ENCODE measurements around the gene CXCL10.

The CXCL10 gene

DNA sequence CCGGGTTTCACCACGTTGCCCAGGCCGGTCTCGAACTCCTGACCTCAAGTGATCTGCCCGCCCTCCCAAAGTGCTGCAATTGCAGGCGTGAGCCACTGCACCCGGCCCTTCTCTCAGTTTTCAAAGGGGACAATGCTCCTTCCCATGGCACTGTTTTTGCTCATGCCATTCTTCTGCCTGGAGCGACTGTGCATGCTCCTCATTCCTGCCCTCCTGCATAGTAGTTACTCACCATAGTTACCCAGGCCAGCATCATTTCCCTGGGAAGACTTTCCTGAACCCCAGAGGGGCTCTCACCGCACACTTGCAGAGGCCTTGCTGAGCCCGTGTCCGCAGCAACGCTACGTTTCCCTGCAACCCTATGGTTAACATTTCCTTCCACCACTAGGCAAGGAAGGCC, 12.7 kb downstream of the CXCL10 start (continued):
- no peak for TF ChIP-seq KLF10 (tag by site-specific recombination; IDR thresholded peaks at IDR 0.05)
- TF ChIP-seq ZNF776 (tag by site-specific recombination; IDR thresholded peaks at IDR 0.05; ENCODE audit: borderline replicate concordance), result no peak

DNA sequence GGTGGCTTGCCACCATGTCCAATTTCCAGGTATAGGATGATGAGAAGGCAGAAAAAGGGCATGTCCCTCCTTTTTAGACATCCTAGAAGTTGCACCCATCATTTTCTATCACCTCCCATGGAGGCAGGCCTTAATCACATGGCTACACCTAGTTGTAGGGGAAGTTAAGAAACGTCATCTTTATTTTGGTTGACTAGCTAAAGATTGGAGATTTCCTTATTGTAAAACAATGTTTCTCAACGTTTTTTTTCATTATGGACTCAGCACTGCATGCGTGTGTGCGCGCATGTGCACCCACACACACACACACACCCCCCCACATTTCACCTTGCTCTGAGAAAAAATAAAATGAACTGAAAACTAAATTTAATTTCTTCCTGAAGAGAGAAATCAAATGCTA, 14.0 kb downstream of the CXCL10 start:
- no peaks in the 10 kb centered on the region for H3K36me3 ChIP-seq (ENCODE audit: control insufficient read depth in 2 of 2, insufficient read depth in 1 of 2, low read length in 2 of 2)
- H3K27ac ChIP-seq (ENCODE audit: extremely low read depth, low read depth, low read length), result no peak overlapping the region
- ChIA-PET CTCF (interaction anchor here (0.8 to 1.2 kb wide), 2 partner anchors 12 to 14 kb away, joined by 3 to 6 read pairs; no protein-coding TSS in a partner anchor), POLR2A (no interaction called here)
- no peaks in the 10 kb centered on the region for H3K4me1 ChIP-seq (ENCODE audit: control insufficient read depth, insufficient read depth, low read length)
- no peaks in the 10 kb centered on the region for H3K9me3 ChIP-seq (ENCODE audit: control insufficient read depth, insufficient read depth, low read depth, low read length)
- TF ChIP-seq, protein P1, sequence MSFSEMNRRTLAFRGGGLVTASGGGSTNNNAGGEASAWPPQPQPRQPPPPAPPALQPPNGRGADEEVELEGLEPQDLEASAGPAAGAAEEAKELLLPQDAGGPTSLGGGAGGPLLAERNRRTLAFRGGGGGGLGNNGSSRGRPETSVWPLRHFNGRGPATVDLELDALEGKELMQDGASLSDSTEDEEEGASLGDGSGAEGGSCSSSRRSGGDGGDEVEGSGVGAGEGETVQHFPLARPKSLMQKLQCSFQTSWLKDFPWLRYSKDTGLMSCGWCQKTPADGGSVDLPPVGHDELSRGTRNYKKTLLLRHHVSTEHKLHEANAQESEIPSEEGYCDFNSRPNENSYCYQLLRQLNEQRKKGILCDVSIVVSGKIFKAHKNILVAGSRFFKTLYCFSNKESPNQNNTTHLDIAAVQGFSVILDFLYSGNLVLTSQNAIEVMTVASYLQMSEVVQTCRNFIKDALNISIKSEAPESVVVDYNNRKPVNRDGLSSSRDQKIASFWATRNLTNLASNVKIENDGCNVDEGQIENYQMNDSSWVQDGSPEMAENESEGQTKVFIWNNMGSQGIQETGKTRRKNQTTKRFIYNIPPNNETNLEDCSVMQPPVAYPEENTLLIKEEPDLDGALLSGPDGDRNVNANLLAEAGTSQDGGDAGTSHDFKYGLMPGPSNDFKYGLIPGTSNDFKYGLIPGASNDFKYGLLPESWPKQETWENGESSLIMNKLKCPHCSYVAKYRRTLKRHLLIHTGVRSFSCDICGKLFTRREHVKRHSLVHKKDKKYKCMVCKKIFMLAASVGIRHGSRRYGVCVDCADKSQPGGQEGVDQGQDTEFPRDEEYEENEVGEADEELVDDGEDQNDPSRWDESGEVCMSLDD (tag by site-specific recombination; IDR thresholded peaks at IDR 0.05), result no peak
- TF ChIP-seq ZNF311 (tag by site-specific recombination; IDR thresholded peaks at IDR 0.05; ENCODE audit: borderline replicate concordance) (no peak), ZNF629 (tag by site-specific recombination; IDR thresholded peaks at IDR 0.05) (no peak), ZNF221 (tag by site-specific recombination; IDR thresholded peaks at IDR 0.05; ENCODE audit: borderline replicate concordance) (no peak)
- no peak overlapping the region for H3K4me3 ChIP-seq (ENCODE audit: low read depth, low read length)

DNA sequence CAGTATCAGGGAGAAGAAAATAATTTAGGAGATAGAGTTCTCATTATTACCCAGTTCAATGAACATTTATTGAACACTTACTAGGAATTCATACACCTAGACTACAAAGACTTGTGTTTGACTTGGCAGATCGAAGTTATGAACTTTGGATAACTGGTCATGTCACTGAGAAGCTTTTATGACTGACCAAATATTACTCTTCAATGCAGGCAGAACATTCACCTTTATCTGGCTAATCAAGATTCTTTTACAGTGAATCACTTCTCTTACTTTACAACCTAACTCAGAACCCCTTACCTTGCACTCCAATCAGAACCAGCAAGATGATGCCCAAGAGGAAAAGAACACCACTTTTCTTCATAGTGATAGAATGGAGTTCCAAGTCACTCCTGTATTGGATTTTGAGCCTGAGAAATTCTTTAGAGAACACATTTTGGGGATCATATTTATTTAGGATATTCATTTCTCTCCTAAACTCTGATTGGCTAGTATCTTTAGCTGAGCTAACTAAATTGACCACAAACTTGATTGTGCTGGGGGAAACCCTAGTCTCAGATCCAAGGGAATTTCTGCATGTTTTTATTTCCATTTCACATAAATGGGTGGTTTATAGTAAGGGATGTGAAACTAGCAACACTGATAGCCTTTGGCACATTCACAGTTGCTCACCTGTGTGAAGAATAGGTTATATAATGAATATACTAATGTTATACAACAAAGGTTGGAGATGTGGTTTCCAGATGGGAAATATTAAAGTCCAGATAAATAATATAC, 16.0 kb downstream of the CXCL10 start, which contains the start of gene CXCL9:
CXCL9 (minus strand) TSS at position 421 of the 774 bp plus-strand sequence; CDS start at position 361, 60 bp downstream.
- ChIA-PET POLR2A (no interaction called here), CTCF (interaction anchor here (1.5 kb wide), 1 partner anchor 11 kb away, joined by 6 read pairs; no protein-coding TSS in a partner anchor)
- Histone ChIP-seq H3K4me1 (ENCODE audit: control insufficient read depth, insufficient read depth, low read length) (no peaks in the 10 kb centered on the region), H3K9me3 (ENCODE audit: control insufficient read depth, insufficient read depth, low read depth, low read length) (no peaks in the 10 kb centered on the region), H3K4me3 (ENCODE audit: low read depth, low read length) (no peak within 1 kb of the TSS), H3K36me3 (ENCODE audit: control insufficient read depth in 2 of 2, insufficient read depth in 1 of 2, low read length in 2 of 2) (no peaks in the 10 kb centered on the region), H3K27ac (ENCODE audit: extremely low read depth, low read depth, low read length) (no peak within 1 kb of the TSS)
- TF ChIP-seq ZSCAN30 (tag by site-specific recombination; IDR thresholded peaks at IDR 0.05), result no peak
- TF ChIP-seq, protein P2, sequence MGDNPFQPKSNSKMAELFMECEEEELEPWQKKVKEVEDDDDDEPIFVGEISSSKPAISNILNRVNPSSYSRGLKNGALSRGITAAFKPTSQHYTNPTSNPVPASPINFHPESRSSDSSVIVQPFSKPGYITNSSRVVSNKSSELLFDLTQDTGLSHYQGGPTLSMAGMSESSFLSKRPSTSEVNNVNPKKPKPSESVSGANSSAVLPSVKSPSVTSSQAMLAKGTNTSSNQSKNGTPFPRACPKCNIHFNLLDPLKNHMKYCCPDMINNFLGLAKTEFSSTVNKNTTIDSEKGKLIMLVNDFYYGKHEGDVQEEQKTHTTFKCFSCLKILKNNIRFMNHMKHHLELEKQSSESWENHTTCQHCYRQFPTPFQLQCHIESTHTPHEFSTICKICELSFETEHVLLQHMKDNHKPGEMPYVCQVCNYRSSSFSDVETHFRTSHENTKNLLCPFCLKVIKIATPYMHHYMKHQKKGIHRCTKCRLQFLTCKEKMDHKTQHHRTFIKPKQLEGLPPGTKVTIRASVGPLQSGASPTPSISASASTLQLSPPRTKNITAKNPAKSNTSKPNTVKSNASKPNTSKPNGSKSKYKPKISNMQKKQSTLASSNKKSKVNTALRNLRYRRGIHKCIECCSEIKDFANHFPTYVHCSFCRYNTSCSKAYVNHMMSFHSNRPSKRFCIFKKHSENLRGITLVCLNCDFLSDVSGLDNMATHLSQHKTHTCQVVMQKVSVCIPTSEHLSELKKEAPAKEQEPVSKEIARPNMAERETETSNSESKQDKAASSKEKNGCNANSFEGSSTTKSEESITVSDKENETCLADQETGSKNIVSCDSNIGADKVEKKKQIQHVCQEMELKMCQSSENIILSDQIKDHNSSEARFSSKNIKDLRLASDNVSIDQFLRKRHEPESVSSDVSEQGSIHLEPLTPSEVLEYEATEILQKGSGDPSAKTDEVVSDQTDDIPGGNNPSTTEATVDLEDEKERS (tag by site-specific recombination; IDR thresholded peaks at IDR 0.05), result no peak
- TF ChIP-seq ZNF133 (tag by site-specific recombination; IDR thresholded peaks at IDR 0.05), result no peak
- TF ChIP-seq ZNF548 (tag by site-specific recombination; IDR thresholded peaks at IDR 0.05), result no peak
- TF ChIP-seq GFI1B (tag by site-specific recombination; IDR thresholded peaks at IDR 0.05), result no peak
- TF ChIP-seq, protein P3, sequence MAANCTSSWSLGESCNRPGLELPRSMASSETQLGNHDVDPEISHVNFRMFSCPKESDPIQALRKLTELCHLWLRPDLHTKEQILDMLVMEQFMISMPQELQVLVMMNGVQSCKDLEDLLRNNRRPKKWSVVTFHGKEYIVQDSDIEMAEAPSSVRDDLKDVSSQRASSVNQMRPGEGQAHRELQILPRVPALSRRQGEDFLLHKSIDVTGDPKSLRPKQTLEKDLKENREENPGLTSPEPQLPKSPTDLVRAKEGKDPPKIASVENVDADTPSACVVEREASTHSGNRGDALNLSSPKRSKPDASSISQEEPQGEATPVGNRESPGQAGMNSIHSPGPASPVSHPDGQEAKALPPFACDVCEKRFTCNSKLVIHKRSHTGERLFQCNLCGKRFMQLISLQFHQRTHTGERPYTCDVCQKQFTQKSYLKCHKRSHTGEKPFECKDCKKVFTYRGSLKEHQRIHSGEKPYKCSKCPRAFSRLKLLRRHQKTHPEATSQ (tag by site-specific recombination; IDR thresholded peaks at IDR 0.05), result no peak
- no peak for TF ChIP-seq MYNN (tag by site-specific recombination; IDR thresholded peaks at IDR 0.05; ENCODE audit: borderline replicate concordance)
- no peak for TF ChIP-seq ZNF701 (tag by site-specific recombination; IDR thresholded peaks at IDR 0.05)
- TF ChIP-seq, protein P4, sequence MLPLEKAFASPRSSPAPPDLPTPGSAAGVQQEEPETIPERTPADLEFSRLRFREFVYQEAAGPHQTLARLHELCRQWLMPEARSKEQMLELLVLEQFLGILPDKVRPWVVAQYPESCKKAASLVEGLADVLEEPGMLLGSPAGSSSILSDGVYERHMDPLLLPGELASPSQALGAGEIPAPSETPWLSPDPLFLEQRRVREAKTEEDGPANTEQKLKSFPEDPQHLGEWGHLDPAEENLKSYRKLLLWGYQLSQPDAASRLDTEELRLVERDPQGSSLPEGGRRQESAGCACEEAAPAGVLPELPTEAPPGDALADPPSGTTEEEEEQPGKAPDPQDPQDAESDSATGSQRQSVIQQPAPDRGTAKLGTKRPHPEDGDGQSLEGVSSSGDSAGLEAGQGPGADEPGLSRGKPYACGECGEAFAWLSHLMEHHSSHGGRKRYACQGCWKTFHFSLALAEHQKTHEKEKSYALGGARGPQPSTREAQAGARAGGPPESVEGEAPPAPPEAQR (tag by site-specific recombination; IDR thresholded peaks at IDR 0.05), result no peak
- TF ChIP-seq ZNF223 (tag by site-specific recombination; IDR thresholded peaks at IDR 0.05), result no peak
- no peak for TF ChIP-seq KLF16 (tag by site-specific recombination; IDR thresholded peaks at IDR 0.05)
- TF ChIP-seq, protein P5, sequence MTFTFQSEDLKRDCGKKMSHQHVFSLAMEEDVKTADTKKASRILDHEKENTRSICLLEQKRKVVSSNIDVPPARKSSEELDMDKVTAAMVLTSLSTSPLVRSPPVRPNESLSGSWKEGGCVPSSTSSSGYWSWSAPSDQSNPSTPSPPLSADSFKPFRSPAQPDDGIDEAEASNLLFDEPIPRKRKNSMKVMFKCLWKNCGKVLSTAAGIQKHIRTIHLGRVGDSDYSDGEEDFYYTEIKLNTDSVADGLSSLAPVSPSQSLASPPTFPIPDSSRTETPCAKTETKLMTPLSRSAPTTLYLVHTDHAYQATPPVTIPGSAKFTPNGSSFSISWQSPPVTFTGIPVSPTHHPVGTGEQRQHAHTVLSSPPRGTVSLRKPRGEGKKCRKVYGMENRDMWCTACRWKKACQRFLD (tag by site-specific recombination; IDR thresholded peaks at IDR 0.05), result no peak
- TF ChIP-seq ZNF585B (tag by site-specific recombination; IDR thresholded peaks at IDR 0.05), result no peak
- no peak for TF ChIP-seq ZNF391 (tag by site-specific recombination; IDR thresholded peaks at IDR 0.05; ENCODE audit: borderline replicate concordance, low read depth)
- no peak for TF ChIP-seq ZNF560 (tag by site-specific recombination; IDR thresholded peaks at IDR 0.05; ENCODE audit: borderline replicate concordance)

All from HEK293 (cell line).